Mononuclear cell (primary cell): ENCODE measurements around the gene CRNKL1. TPM values are rescaled to one million over a fixed set of nuclear protein-coding genes. Genes with fewer than 3 reads are reported as not detected.

Source experiments
- H3K27me3 ChIP-seq: 2 replicates; pipeline ENCODE4 v1.6.0; 2011; ENCODE audit warnings: low read length, control low read depth; ENCODE audit not compliant: insufficient read depth
- H3K4me1 ChIP-seq: 2 replicates; pipeline ENCODE4 v1.5.1; 2011; ENCODE audit warnings: mild to moderate bottlenecking, low read length, control low read depth; ENCODE audit not compliant: insufficient read depth
- H3K4me3 ChIP-seq: 2 replicates; pipeline ENCODE4 v1.5.1; 2011; ENCODE audit warnings: mild to moderate bottlenecking, low read length, moderate library complexity
- H3K9me3 ChIP-seq: 2 replicates; pipeline ENCODE4 v1.5.1; 2011; ENCODE audit warnings: low read depth, mild to moderate bottlenecking, control low read depth, low read length
- total RNA-seq: library from RNA; depleted of rRNA; stranded (reverse); fragments of >200 nt; gene quantifications from one replicate; pipeline ENCODE4 v1.2.3, GENCODE V29; 2012

CRNKL1 gene
- total RNA-seq, 1 donor, result 26.1 TPM

GRCh38 chr20:20076297-20077065 lies 24.2 kb upstream of the CRNKL1 start:
- Histone ChIP-seq H3K27me3 (peaks cover 3% of the 10 kb centered on the region), H3K4me3 (no peak overlapping the region)

GRCh38 chr20:20075032-20075431 lies 22.8 kb upstream of the CRNKL1 start:
- Histone ChIP-seq H3K4me3 (no peak overlapping the region), H3K9me3 (no peaks in the 10 kb centered on the region), H3K27me3 (peaks cover 3% of the 10 kb centered on the region), H3K4me1 (no peaks in the 10 kb centered on the region)

More at GRCh38 chr20:20076297-20077065, 24.2 kb upstream of the CRNKL1 start:
- no peaks in the 10 kb centered on the region for H3K9me3 ChIP-seq
- H3K4me1 ChIP-seq, result no peaks in the 10 kb centered on the region

- H3K4me3 ChIP-seq, result no peak overlapping the region
- H3K27me3 ChIP-seq, result no peaks in the 10 kb centered on the region
- no peaks in the 10 kb centered on the region for H3K9me3 ChIP-seq
- no peaks in the 10 kb centered on the region for H3K4me1 ChIP-seq
Observed at GRCh38 chr20:20073801-20074371, 21.6 kb upstream of the CRNKL1 start.

GRCh38 chr20:20070871-20071726 lies 18.8 kb upstream of the CRNKL1 start:
- Histone ChIP-seq H3K4me1 (no peaks in the 10 kb centered on the region), H3K4me3 (no peak overlapping the region), H3K27me3 (no peaks in the 10 kb centered on the region), H3K9me3 (no peaks in the 10 kb centered on the region)

GRCh38 chr20:20065361-20065760 lies 13.1 kb upstream of the CRNKL1 start:
- Histone ChIP-seq H3K27me3 (peaks cover 4% of the 10 kb centered on the region), H3K4me1 (no peaks in the 10 kb centered on the region), H3K9me3 (no peaks in the 10 kb centered on the region), H3K4me3 (no peak overlapping the region)

GRCh38 chr20:20063941-20064702 lies 11.9 kb upstream of the CRNKL1 start:
- Histone ChIP-seq H3K4me1 (no peaks in the 10 kb centered on the region), H3K9me3 (no peaks in the 10 kb centered on the region), H3K27me3 (peaks cover 4% of the 10 kb centered on the region), H3K4me3 (no peak overlapping the region)

- Histone ChIP-seq H3K4me3 (no peak overlapping the region), H3K9me3 (no peaks in the 10 kb centered on the region), H3K4me1 (no peaks in the 10 kb centered on the region), H3K27me3 (peaks cover 11% of the 10 kb centered on the region)
Observed at GRCh38 chr20:20060234-20060998, 8.2 kb upstream of the CRNKL1 start.

- Histone ChIP-seq H3K9me3 (no peaks in the 10 kb centered on the region), H3K4me3 (peak overlapping the region; percentile 96), H3K4me1 (peaks cover 6% of the 10 kb centered on the region), H3K27me3 (peaks cover 7% of the 10 kb centered on the region)
Observed at GRCh38 chr20:20051767-20052073, 546 bp downstream of the CRNKL1 start.

GRCh38 chr20:20039752-20040387 lies 12.4 kb downstream of the CRNKL1 start:
- Histone ChIP-seq H3K4me1 (no peaks in the 10 kb centered on the region), H3K27me3 (no peaks in the 10 kb centered on the region), H3K4me3 (no peak overlapping the region), H3K9me3 (no peaks in the 10 kb centered on the region)

- no peak overlapping the region for H3K4me3 ChIP-seq
Observed at GRCh38 chr20:20038586-20038985, 13.7 kb downstream of the CRNKL1 start.

GRCh38 chr20:20037960-20038359 lies 14.3 kb downstream of the CRNKL1 start:
- no peak overlapping the region for H3K4me3 ChIP-seq
- H3K4me1 ChIP-seq, result no peaks in the 10 kb centered on the region
- no peaks in the 10 kb centered on the region for H3K9me3 ChIP-seq
- H3K27me3 ChIP-seq, result no peaks in the 10 kb centered on the region

More at GRCh38 chr20:20038586-20038985, 13.7 kb downstream of the CRNKL1 start:
- Histone ChIP-seq H3K27me3 (no peaks in the 10 kb centered on the region), H3K4me1 (no peaks in the 10 kb centered on the region), H3K9me3 (no peaks in the 10 kb centered on the region)

GRCh38 chr20:20036756-20037155 lies 15.5 kb downstream of the CRNKL1 start:
- Histone ChIP-seq H3K4me3 (no peak overlapping the region), H3K9me3 (no peaks in the 10 kb centered on the region), H3K4me1 (no peaks in the 10 kb centered on the region), H3K27me3 (no peaks in the 10 kb centered on the region)

GRCh38 chr20:20034486-20034885 lies 17.8 kb downstream of the CRNKL1 start:
- Histone ChIP-seq H3K27me3 (no peaks in the 10 kb centered on the region), H3K4me3 (no peak overlapping the region), H3K4me1 (no peaks in the 10 kb centered on the region), H3K9me3 (no peaks in the 10 kb centered on the region)

- Histone ChIP-seq H3K27me3 (no peaks in the 10 kb centered on the region), H3K9me3 (no peaks in the 10 kb centered on the region), H3K4me1 (no peaks in the 10 kb centered on the region), H3K4me3 (no peak overlapping the region)
Observed at GRCh38 chr20:20031790-20032189, 20.5 kb downstream of the CRNKL1 start.
